ENCODE results near the gene HAGH.

Gene HAGH

GRCh38 chr16:1818204-1818872, 8.3 kb downstream of the HAGH start:
- no peak overlapping the region for H3K27ac ChIP-seq (replicated peaks)
- no peaks in the 10 kb centered on the region for H3K27me3 ChIP-seq (ENCODE audit: insufficient read depth, poor library complexity, severe bottlenecking)
- no peak overlapping the region for H3K4me3 ChIP-seq (replicated peaks; ENCODE audit: insufficient read depth, low read length)
- DNase-seq (ENCODE audit: low read depth in 1 of 2, low spot score in 1 of 2) = no peak
- no peak for TF ChIP-seq POLR2AphosphoS5 (IDR thresholded peaks at IDR 0.05; ENCODE audit: low read depth)
- no peak for TF ChIP-seq SPI1 (IDR thresholded peaks at IDR 0.05; ENCODE audit: borderline replicate concordance, low read depth)
- TF ChIP-seq, protein P1, sequence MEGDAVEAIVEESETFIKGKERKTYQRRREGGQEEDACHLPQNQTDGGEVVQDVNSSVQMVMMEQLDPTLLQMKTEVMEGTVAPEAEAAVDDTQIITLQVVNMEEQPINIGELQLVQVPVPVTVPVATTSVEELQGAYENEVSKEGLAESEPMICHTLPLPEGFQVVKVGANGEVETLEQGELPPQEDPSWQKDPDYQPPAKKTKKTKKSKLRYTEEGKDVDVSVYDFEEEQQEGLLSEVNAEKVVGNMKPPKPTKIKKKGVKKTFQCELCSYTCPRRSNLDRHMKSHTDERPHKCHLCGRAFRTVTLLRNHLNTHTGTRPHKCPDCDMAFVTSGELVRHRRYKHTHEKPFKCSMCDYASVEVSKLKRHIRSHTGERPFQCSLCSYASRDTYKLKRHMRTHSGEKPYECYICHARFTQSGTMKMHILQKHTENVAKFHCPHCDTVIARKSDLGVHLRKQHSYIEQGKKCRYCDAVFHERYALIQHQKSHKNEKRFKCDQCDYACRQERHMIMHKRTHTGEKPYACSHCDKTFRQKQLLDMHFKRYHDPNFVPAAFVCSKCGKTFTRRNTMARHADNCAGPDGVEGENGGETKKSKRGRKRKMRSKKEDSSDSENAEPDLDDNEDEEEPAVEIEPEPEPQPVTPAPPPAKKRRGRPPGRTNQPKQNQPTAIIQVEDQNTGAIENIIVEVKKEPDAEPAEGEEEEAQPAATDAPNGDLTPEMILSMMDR (IDR thresholded peaks at IDR 0.05; ENCODE audit: insufficient read depth, low read length) = no peak
- TF ChIP-seq GABPA (IDR thresholded peaks at IDR 0.05; ENCODE audit: low read depth) = no peak
- TF ChIP-seq, protein P2, sequence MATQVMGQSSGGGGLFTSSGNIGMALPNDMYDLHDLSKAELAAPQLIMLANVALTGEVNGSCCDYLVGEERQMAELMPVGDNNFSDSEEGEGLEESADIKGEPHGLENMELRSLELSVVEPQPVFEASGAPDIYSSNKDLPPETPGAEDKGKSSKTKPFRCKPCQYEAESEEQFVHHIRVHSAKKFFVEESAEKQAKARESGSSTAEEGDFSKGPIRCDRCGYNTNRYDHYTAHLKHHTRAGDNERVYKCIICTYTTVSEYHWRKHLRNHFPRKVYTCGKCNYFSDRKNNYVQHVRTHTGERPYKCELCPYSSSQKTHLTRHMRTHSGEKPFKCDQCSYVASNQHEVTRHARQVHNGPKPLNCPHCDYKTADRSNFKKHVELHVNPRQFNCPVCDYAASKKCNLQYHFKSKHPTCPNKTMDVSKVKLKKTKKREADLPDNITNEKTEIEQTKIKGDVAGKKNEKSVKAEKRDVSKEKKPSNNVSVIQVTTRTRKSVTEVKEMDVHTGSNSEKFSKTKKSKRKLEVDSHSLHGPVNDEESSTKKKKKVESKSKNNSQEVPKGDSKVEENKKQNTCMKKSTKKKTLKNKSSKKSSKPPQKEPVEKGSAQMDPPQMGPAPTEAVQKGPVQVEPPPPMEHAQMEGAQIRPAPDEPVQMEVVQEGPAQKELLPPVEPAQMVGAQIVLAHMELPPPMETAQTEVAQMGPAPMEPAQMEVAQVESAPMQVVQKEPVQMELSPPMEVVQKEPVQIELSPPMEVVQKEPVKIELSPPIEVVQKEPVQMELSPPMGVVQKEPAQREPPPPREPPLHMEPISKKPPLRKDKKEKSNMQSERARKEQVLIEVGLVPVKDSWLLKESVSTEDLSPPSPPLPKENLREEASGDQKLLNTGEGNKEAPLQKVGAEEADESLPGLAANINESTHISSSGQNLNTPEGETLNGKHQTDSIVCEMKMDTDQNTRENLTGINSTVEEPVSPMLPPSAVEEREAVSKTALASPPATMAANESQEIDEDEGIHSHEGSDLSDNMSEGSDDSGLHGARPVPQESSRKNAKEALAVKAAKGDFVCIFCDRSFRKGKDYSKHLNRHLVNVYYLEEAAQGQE (IDR thresholded peaks at IDR 0.05; ENCODE audit: insufficient replicate concordance, low read depth) = no peak

DNA sequence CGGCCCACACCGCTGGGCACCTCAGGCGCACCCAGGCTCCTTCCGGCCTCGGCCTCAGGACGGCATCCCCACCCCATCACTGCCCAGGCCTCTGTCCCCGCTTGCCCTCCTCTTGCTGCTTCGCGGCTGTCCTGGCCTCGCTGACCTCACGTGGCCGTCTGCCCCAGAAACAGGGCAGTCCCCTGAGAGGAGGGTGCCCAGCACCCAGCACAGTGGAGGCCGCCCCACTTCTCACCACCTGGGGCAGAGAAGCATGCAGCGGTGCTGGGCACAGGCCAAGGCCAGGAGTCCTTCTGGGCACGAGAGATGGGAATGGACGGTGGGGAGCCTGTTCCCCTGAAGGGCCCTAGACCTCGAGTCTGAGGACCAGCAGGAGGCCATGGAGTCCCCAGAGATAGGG, 8.9 kb downstream of the HAGH start:
- TF ChIP-seq, protein P2 (IDR thresholded peaks at IDR 0.05; ENCODE audit: insufficient replicate concordance, low read depth) = no peak
- TF ChIP-seq, protein P1 (IDR thresholded peaks at IDR 0.05; ENCODE audit: insufficient read depth, low read length) = no peak
- TF ChIP-seq SPI1 (IDR thresholded peaks at IDR 0.05; ENCODE audit: borderline replicate concordance, low read depth) (no peak), POLR2AphosphoS5 (IDR thresholded peaks at IDR 0.05; ENCODE audit: low read depth) (no peak)
- Histone ChIP-seq H3K27ac (replicated peaks) (no peak overlapping the region), H3K27me3 (ENCODE audit: insufficient read depth, poor library complexity, severe bottlenecking) (no peaks in the 10 kb centered on the region), H3K4me3 (replicated peaks; ENCODE audit: insufficient read depth, low read length) (no peak overlapping the region)
- DNase-seq (ENCODE audit: low read depth in 1 of 2, low spot score in 1 of 2) = no peak

DNA sequence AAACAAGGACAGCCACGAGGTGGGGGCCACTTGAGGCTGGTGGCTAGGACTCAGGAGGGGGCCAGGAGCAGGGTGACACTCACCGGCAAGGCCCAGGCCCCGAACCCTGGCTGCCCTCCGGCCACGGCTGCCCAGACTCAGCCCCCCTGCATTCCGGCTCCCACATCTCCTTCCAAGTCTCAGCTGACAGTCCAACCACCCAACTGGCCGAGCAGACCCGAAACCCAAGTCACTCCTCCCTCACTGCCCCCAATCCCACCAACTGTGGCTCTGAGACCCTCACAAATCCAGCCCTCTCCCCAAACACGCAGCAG, 9.4 kb downstream of the HAGH start:
- TF ChIP-seq POLR2AphosphoS5 (IDR thresholded peaks at IDR 0.05; ENCODE audit: low read depth) (no peak), SPI1 (IDR thresholded peaks at IDR 0.05; ENCODE audit: borderline replicate concordance, low read depth) (no peak), GABPA (IDR thresholded peaks at IDR 0.05; ENCODE audit: low read depth) (no peak)
- TF ChIP-seq, protein P1 (IDR thresholded peaks at IDR 0.05; ENCODE audit: insufficient read depth, low read length) = no peak
- TF ChIP-seq, protein P2 (IDR thresholded peaks at IDR 0.05; ENCODE audit: insufficient replicate concordance, low read depth) = no peak
- DNase-seq (ENCODE audit: low read depth in 1 of 2, low spot score in 1 of 2) = no peak
- Histone ChIP-seq H3K4me3 (replicated peaks; ENCODE audit: insufficient read depth, low read length) (no peak overlapping the region), H3K27ac (replicated peaks) (no peak overlapping the region), H3K27me3 (ENCODE audit: insufficient read depth, poor library complexity, severe bottlenecking) (no peaks in the 10 kb centered on the region)

Measured in HL-60 (cell line).